GM12872 (cell line): ENCODE measurements around the gene CD300A.

ENCODE experiments used
- TF ChIP-seq, protein P1 (sequence below): IDR thresholded peaks from 3 replicates; pipeline ENCODE4 v1.5.1; 2011; ENCODE audit warnings: low read depth, mild to moderate bottlenecking, low read length, moderate library complexity; ENCODE audit not compliant: insufficient read depth

The CD300A gene

DNA sequence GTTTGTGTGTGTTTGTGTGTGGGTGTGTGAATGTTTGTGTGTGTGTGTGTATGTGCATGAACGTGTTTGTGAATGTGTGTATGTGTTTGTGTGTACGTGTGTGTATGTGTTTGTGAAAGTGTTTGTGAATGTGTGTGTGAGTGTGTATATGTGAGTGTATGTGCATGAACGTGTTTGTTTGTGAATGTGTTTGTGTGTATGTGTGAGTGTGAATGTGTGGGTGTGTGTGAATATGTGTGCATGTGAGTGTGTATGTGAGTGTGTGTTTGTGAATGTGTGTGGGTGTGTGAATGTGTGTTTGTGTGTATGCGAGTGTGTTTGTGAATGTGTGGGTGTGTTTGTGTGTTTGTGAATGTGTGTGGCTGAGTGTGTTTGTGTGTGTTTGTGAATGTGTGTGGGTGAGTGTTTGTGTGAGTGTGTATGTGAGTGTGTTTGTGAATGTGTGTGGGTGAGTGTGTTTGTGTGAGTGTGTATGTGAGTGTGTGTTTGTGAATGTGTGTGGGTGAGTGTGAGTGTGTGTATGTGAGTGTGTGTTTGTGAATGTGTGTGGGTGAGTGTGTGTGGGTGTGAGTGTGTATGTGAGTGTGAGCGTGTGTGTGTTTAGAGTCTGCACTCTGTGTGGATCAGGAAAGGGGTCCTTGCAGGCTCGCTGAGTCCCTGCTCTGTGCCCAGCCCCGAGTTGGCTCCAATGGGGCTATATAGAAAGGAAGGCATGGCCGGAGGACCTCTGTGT is 890 bp upstream of the CD300A start:
- TF ChIP-seq, protein P1, sequence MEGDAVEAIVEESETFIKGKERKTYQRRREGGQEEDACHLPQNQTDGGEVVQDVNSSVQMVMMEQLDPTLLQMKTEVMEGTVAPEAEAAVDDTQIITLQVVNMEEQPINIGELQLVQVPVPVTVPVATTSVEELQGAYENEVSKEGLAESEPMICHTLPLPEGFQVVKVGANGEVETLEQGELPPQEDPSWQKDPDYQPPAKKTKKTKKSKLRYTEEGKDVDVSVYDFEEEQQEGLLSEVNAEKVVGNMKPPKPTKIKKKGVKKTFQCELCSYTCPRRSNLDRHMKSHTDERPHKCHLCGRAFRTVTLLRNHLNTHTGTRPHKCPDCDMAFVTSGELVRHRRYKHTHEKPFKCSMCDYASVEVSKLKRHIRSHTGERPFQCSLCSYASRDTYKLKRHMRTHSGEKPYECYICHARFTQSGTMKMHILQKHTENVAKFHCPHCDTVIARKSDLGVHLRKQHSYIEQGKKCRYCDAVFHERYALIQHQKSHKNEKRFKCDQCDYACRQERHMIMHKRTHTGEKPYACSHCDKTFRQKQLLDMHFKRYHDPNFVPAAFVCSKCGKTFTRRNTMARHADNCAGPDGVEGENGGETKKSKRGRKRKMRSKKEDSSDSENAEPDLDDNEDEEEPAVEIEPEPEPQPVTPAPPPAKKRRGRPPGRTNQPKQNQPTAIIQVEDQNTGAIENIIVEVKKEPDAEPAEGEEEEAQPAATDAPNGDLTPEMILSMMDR = no peak

DNA sequence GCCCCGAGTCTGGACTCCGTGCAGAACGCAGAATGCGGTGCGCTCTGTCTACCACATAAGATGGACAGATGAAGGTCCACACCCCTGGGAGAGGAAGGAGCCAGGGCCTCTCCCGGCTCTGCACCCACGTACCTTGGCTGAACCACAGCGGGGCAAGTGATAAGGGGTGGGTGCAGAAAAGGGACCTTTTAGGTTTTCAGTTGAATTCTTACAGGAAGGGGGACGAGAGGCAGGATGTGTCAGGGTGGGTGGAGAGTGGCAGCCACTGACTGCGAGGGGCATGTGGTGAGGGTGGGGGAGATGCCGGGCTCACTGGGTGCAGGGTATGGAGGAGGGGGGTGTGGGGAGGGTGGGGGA is 372 bp downstream of the CD300A start:
- TF ChIP-seq, protein P1 = no peak

- TF ChIP-seq, protein P1 = no peak
Measured at GRCh38 chr17:74467221-74467951, 952 bp downstream of the CD300A start.

- TF ChIP-seq, protein P1 = no peak
Measured at GRCh38 chr17:74471341-74471740, 4.9 kb downstream of the CD300A start.

- TF ChIP-seq, protein P1 = no peak
Measured at GRCh38 chr17:74472890-74473289, 6.5 kb downstream of the CD300A start.

DNA sequence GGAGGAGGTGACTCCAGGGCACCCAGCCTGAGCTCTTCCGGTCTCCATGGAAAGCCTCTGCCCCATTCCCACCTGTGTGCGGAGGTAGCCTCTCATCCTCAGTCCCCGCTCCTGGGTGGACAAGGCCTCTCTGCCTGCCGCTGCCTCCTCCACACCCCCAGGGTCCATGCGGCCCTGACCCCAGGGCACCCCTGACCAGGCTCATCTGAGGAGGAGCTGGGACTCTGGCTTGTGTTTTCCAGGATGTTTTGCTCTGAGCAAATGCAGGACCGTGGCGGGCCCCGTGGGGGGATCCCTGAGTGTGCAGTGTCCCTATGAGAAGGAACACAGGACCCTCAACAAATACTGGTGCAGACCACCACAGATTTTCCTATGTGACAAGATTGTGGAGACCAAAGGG is 6.9 kb downstream of the CD300A start:
- TF ChIP-seq, protein P1 = no peak

DNA sequence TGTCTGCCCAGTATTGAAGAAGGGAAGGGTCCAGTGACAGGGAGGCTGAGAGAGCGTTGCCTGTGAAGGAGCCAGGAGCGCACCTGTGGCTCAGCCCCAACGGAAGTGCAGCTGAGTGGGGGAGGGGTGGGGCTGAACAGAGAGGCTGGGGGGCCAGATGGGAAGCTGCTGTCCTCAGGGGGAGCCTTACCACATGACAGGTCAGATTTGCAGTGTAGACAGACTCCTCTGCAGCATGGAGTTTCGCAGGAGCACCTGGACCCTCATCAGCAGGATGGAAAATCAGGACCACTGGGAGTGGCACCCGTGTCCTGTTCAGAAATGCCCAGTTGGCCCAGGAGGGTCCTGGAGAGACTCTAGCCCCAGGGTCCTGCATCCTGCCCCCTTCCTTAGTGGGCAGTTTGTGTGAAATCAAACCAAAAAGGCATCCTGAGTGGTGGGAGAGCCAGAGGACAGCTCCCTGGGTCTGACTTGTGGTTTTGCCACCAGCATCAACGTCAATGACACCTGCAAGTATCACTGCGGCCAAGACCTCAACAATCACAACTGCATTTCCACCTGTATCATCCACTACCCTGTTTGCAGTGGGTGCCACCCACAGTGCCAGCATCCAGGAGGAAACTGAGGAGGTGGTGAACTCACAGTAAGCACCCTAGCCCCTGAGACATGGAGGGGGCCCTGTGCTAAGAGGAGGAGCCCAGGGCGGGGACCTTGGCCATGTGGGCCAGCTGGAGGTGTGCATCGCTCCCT is 7.8 kb downstream of the CD300A start:
- TF ChIP-seq, protein P1 = no peak
